GM18867 (cell line): ENCODE results near the gene SNX11.

Experiments used
- ATAC-seq: cut with Tn5 transposase; IDR thresholded peaks from one replicate; pipeline ENCODE4 v1.9.1; 2021; ENCODE audit warnings: mild to moderate bottlenecking, moderate library complexity; ENCODE audit not compliant: unreplicated experiment

SNX11 gene

DNA sequence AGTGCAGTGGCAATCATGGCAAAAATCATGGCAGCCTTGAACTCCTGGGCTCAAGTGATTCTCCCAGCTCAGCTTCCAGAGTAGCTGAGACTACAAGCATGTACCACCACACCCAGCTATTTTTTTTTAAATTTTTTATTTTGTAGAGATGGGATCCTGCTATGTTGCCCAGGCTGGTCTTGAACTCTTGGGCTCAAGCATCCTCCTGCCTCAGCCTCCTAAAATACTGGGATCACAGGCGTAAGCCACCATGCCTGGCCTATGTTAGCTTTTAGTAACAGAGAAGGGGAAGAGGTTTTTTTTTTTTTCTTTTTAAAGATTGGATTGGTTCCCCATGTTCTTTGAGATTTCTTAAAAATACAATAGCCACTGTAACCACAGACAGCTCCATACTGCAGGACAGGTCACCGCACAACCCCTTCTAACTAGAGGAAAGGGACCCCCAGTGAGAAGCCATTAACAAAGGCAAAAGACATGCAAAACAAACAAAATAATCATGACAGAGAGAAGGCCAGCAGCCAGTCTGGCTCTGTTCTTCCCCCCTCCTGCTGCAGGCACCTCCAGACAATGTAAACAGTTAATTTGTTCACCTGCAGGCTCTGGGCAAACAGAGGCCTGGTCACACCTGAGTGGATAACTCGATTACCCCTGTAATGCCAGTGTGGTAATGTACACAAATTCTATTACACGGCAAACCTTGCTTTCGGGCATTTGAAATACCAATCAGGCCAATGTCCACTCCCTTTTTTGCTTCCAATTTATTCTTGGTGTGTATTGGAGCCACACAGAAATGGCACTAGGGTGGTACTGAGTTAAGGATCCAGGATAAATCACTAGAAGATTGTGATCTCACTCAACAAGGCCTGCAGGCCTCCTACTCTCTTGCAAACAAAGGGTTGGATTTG is 52.9 kb downstream of the SNX11 start:
- no peak for ATAC-seq

DNA sequence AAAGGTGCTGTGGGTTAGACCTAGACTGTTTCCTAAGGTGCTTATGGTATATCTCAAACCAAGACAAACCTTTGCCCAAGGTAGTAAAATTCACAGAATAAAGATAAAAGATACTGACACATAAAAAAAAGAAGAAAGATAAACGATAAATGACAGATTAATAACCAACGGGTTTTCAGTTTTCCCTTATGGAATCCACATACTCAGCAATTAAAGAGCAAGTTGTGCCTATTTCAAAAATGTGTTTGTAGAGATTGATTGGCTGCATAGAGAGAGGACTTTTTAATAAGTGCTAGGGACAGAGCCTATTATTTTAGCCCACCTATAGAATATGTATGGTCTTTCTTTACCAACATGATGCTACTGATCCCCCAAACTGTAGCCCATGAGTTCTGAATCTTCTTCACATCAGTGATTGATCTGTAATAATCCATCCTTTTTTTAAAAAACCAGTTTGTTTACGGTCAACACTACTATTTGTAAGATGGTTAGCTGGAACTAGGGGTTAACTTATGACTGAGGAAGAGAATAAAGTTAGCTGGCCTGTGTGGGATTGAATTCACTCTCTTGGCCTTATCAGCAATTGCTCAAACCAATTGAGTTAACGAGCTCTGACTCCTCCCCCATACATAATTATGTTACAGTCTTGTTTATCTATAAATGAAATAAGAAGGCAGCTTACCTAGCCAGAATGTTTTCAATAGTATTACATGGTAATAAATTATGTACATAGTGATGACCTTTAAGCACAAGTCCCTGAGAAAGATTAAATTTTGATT is 53.8 kb downstream of the SNX11 start:
- no peak for ATAC-seq

DNA sequence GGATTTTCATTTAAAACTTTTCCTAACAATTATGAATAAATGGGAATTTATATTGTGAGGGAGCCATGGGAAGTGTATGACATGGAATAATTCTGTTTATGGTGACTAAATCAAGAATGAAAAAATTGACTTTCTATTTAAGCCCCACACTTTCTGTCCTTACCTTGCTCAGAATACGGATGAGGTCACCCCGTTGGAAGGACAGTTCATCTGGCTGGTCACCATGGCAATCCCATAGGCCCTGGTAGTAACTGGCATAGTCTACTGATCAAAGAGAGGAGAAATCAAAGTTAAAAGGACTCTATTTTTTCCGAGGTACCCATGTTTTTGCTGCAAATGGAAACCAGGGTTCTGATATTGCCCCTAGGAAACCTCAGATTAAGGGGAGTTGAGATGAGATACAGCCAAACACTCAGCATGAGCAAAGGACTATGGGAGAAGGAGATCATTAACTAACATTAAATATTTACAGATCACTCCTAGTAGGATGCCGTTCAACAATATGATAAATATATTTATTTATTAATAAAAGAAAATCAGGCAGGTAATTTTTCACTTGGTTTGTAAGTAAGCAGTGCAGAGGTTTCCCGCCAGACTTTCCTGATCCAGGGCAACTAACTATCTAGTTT is 54.9 kb downstream of the SNX11 start:
- ATAC-seq: no peak

DNA sequence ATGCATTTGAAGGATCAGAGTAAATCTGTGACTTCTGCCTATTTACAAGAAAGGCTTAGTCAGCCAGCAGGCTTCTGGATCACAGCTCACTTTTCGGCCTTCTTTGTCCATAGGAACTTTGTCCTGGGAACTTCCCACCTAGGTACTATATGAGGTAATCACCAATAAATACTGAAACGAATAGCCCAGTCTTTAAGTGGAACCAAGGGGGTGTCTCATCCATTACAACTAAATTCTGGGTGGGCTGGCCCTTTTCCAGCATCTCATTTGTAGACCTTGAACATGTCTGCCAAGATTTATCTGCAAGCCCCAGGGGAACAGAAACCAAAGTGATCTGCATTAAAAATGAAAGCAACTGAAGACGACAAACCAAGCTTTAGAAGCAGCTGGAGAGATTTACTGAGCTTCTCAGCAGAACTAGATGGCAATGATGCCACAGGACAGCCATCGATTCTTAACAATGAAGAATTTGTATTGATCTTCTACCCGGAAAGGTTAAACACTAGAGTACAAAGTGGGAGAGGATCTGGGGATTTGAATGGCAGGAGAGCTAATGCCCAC is 55.5 kb downstream of the SNX11 start:
- no peak for ATAC-seq

DNA sequence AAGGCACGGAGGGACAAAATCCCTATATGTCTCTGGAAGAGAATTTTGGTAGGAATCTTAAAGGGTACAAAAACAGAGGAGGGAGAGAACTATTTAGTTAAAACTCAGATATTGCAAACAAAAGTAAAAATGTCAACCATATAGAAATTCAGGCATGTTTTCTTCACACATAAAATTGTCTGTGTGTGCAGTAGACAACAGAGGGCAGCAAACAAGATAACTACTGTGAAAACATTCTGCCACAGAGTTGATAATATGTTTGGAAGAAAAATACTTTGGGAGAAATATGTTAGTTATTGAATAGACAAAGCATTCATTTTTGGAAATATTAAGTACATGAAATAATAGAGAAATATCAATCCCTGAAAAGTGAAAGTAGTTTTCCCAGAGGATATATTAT is 56.2 kb downstream of the SNX11 start:
- ATAC-seq: no peak

DNA sequence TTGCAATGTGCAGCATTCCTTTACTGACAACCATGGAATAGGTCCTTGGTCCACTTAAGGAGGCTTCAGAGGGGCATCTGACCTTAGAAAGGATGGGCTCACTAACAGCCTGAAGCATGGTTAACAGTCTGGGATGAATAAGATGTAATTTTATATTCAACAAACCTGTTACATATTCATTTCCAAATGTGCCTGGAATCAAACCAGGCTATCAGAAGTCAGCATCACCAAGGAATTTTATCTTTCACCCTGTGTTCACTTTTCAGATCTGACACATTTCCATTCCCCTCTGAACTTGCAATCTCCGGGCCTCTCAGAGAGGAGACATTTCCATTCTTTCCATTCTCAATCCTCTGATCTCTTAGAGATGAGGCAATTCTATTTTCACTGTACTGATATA is 62.4 kb downstream of the SNX11 start:
- ATAC-seq: no peak
